22Rv1 (cell line): ENCODE measurements around the gene NCKAP5L.
A peak's percentile ranks its signal among the peaks of the same experiment; 100 is the strongest.

ENCODE experiments used
- H3K27ac ChIP-seq: fragments of 450-650 bp; 2 replicates; pipeline ENCODE4 v1.5.1; 2017
- ZFX ChIP-seq: fragments of 450-650 bp; IDR thresholded peaks from 2 replicates; pipeline ENCODE4 v1.6.1; 2017; ENCODE audit warnings: antibody characterized with exemption, borderline replicate concordance
- TF ChIP-seq, protein P1 (sequence below): fragments of 450-650 bp; IDR thresholded peaks from 2 replicates; pipeline ENCODE4 v1.5.1; 2017; ENCODE audit warnings: mild to moderate bottlenecking

The NCKAP5L gene

GRCh38 chr12:49843411-49843810 is 15.2 kb upstream of the NCKAP5L start:
- peak overlapping the region; percentile 97 for H3K27ac ChIP-seq
- TF ChIP-seq, protein P1, sequence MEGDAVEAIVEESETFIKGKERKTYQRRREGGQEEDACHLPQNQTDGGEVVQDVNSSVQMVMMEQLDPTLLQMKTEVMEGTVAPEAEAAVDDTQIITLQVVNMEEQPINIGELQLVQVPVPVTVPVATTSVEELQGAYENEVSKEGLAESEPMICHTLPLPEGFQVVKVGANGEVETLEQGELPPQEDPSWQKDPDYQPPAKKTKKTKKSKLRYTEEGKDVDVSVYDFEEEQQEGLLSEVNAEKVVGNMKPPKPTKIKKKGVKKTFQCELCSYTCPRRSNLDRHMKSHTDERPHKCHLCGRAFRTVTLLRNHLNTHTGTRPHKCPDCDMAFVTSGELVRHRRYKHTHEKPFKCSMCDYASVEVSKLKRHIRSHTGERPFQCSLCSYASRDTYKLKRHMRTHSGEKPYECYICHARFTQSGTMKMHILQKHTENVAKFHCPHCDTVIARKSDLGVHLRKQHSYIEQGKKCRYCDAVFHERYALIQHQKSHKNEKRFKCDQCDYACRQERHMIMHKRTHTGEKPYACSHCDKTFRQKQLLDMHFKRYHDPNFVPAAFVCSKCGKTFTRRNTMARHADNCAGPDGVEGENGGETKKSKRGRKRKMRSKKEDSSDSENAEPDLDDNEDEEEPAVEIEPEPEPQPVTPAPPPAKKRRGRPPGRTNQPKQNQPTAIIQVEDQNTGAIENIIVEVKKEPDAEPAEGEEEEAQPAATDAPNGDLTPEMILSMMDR: no peak
- TF ChIP-seq ZFX: no peak

GRCh38 chr12:49842519-49843352 is 14.5 kb upstream of the NCKAP5L start, which contains the start of gene BCDIN3D:
BCDIN3D (minus strand) TSS chr12:49843106; CDS start chr12:49843087, 19 bp downstream.
- H3K27ac ChIP-seq: peak within 1 kb of the TSS; percentile 97
- TF ChIP-seq ZFX: no peak
- TF ChIP-seq, protein P1: no peak

DNA sequence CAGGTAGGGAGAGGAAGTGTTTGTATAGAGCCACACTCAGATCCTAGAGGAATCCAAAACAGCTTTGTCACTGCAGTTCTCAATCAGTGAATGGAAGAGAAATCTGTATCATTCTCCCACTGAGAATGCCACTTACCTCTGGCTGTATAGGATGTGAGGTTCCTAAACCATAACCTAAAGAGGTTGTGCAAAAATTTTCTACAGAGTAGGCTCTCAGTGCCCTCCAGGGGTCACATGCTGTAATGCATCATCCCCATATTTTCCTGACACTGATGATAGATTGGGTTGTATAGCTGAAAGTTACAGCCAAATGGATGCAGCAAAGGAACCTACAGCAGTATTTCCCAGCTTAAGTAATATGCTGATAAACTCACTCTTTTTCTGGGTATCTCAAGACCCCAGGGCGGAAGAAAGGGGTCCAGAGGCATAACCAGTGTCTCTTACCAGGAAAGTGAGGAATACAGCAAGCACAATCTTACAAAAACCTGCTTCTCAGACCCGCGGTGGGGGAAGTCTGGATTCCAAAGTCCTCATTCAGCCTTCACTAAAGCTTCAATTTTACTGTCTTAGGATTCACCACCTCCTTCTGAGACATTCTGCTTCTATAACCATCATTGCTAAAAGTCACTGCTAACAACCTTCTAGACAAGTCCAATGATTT is 10.9 kb upstream of the NCKAP5L start:
- H3K27ac ChIP-seq: no peak overlapping the region
- no peak for TF ChIP-seq ZFX
- TF ChIP-seq, protein P1: peak; percentile 76

DNA sequence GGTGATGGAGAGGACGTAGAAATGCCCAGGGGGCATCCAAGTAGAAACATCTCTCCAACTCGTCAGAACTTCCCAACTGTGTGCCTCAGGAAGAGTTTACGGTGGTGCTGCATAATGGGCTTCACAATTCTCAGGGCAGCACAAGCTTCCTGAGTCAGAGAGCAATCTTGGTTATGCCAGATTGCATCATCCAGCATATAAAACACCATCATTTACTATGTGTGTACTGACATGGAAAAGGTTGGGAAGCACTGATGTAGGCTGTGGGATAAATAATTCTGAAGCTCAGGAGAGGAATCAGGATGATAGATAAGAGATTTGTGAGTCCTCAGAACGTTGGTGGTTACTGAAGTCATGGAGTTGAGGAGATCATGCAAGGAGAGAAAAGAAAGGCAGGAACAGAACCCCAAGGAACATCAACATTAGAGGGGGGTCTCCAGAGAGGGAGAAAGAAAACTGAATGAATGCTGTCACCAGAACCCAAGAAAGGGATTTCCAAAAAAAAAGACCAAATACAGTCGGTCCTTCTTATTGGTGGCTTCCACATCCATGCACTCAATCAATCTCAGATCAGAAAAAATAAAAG is 4.7 kb upstream of the NCKAP5L start:
- H3K27ac ChIP-seq: no peak overlapping the region
- TF ChIP-seq, protein P1: no peak
- no peak for TF ChIP-seq ZFX

GRCh38 chr12:49831717-49832116 is 3.5 kb upstream of the NCKAP5L start:
- TF ChIP-seq, protein P1: no peak
- TF ChIP-seq ZFX: no peak
- H3K27ac ChIP-seq: no peak overlapping the region

DNA sequence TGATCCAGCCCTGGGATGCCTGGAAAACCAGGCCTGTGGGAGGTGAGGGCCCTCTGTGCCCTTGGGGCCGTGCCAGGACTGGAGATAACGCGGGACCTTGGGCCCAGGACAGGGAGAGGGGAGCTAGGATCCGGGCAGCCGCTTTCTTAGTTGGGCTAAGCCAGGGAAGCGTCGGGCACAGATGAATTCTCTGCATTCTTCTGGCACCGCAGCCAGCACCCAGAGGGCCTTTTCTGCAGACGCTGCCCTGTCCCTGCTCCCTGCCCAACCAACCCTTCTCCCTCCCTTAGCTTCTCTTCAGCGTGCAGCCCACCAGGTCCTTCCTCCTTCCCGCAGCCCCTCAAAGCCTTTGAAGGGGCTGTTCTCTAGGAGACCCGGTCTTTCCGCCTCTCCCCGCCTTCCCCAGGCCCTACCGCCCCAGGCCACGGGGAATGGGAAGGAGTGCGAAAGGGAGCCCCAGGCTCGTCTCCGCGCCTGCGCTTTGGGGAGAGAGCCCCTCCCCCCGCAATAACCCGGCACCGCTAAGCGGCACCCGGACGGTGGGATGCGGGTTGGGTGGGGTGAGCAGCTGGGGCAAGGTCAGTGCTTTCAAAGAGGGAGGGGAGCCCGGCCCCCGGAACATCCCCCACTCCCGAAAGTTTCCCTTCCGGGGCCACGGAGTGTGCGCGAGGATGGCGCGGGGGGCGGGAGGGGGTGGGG is 663 bp downstream of the NCKAP5L start:
- H3K27ac ChIP-seq: no peak overlapping the region
- TF ChIP-seq, protein P1: no peak
- no peak for TF ChIP-seq ZFX
